Panc1 (cell line): Measurements from ENCODE around the gene TTC34. TPM values are rescaled to one million over a fixed set of nuclear protein-coding genes. Genes with fewer than 3 reads are reported as not detected.
"Not testable (repeated sequence)": the region's sequence is repeated elsewhere in the genome, so short reads cannot be mapped to it uniquely, and the experiment has no call there.

Experiments
- ATAC-seq: fragments of 200-7000 bp; cut with Tn5 transposase; 2 replicates; pipeline ENCODE4 v1.9.1; 2020; ENCODE audit warnings: mild to moderate bottlenecking, moderate library complexity
- BruUV-seq: library from RNA; stranded (reverse); fragments of 400-500 nt; replicated peaks from 2 replicates; lab custom pipeline; 2021; lab: Mats Ljungman, UMichigan
- CTCF ChIA-PET: fragments of 300-600 bp; sonication (Branson Sonifier 250); formaldehyde crosslinking; loops from one replicate; lab custom pipeline; 2022; ENCODE audit warnings: antibody characterized with exemption; lab: Charles Lee
- POLR2A ChIA-PET: fragments of 300-600 bp; sonication (Branson Sonifier 250); formaldehyde crosslinking; loops from one replicate; lab custom pipeline; 2022; ENCODE audit warnings: antibody characterized with exemption; lab: Charles Lee
- DNase-seq: peaks from one replicate; pipeline ENCODE4 v3.0.0-alpha.2; 2010; ENCODE audit warnings: low read depth, low spot score
- H3K27ac ChIP-seq: 2 replicates; pipeline ENCODE4 v1.5.1; 2011; ENCODE audit warnings: mild to moderate bottlenecking, low read length, inconsistent platforms
- H3K27me3 ChIP-seq: fragments of 200-500 bp; sonication (Bioruptor generic); 2 replicates; pipeline ENCODE4 v1.6.0; 2014; ENCODE audit warnings: low read length, inconsistent platforms; ENCODE audit not compliant: control insufficient read depth, insufficient read depth
- H3K36me3 ChIP-seq: fragments of 200-500 bp; sonication (Bioruptor generic); 2 replicates; pipeline ENCODE4 v1.5.1; 2014; ENCODE audit warnings: inconsistent platforms, mild to moderate bottlenecking, low read length, moderate library complexity; ENCODE audit not compliant: control insufficient read depth, insufficient read depth
- H3K4me1 ChIP-seq: 2 replicates; pipeline ENCODE4 v1.5.1; 2011; ENCODE audit warnings: inconsistent platforms, mild to moderate bottlenecking, low read length, moderate library complexity; ENCODE audit not compliant: control insufficient read depth, insufficient read depth
- H3K4me3 ChIP-seq, 2 experiments: 2 replicates each; pipeline ENCODE4 v1.5.1; 2011 to 2012; ENCODE audit warnings: low read depth in 2 of 2, low read length in 2 of 2, mild to moderate bottlenecking in 2 of 2, inconsistent platforms in 1 of 2, moderate library complexity in 1 of 2
- H3K9me3 ChIP-seq: fragments of 200-500 bp; sonication (Bioruptor generic); 2 replicates; pipeline ENCODE4 v1.5.1; 2014; ENCODE audit warnings: low read depth, mild to moderate bottlenecking, inconsistent platforms, low read length, moderate library complexity; ENCODE audit not compliant: control insufficient read depth, insufficient read depth
- POLR2AphosphoS5 ChIP-seq: IDR thresholded peaks from 2 replicates; pipeline ENCODE4 v1.6.1; 2012; ENCODE audit warnings: mild to moderate bottlenecking, low read depth, low read length, moderate library complexity
- SIN3A ChIP-seq: IDR thresholded peaks from 2 replicates; pipeline ENCODE4 v1.6.1; 2012; ENCODE audit warnings: low read depth, mild to moderate bottlenecking, low read length, moderate library complexity, borderline replicate concordance; ENCODE audit not compliant: insufficient read depth
- TCF7L2 ChIP-seq: IDR thresholded peaks from 2 replicates; pipeline ENCODE4 v1.6.1; 2011; ENCODE audit warnings: mild to moderate bottlenecking, low read depth, low read length, inconsistent platforms
- in situ Hi-C: cut with HindIII; loops from 2 replicates; pipeline ENCODE4 v1.10.0; 2016; ENCODE audit warnings: low sequenced_read_pairs, low pct_unique_long_range_greater_than_20kb
- intact Hi-C: fragments of 100-400 bp; cut with micrococcal nuclease; formaldehyde crosslinking; loops from one replicate; pipeline ENCODE4 v1.10.0; 2022; ENCODE audit not compliant: unreplicated experiment
- total RNA-seq: library from RNA; stranded (reverse); gene quantifications from one replicate; pipeline ENCODE4 v1.2.1, GENCODE V29; 2021; ENCODE audit not compliant: unreplicated experiment
- TF ChIP-seq, protein P1 (sequence below): fragments of 450-650 bp; IDR thresholded peaks from 2 replicates; pipeline ENCODE4 v1.5.1; 2017; ENCODE audit warnings: mild to moderate bottlenecking
- TF ChIP-seq, protein P2 (sequence below), 2 experiments: IDR thresholded peaks; 2 replicates each; pipeline ENCODE4 v1.6.1; 2011 to 2012; ENCODE audit warnings: low read depth in 2 of 2, control low read depth in 1 of 2, low read length in 1 of 2, mild to moderate bottlenecking in 1 of 2, moderate library complexity in 1 of 2; ENCODE audit not compliant: insufficient read depth in 1 of 2

The TTC34 gene
- total RNA-seq, 1 experiment from 2014 or later, result 1.5 TPM

DNA sequence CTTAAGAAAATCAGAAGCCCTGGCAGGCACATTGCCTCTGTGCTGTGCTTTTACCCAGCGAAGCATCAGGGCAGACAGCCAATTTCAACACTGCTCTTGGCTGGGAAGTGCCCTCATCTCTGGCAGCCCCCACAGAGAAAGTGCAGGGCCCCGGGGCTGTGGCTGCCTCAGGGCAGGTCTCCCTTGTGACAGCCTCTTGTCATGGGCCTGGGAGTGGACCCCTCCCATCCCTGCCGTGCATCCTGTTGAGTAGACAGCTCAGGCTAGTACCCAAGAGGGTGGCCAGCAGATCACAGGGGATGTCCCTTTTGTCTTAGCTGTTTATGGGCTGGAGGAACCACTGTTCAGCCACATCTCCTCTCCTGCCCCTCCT lies 23.3 kb downstream of the TTC34 start:
- peaks cover 6% of the 10 kb centered on the region for H3K27me3 ChIP-seq

DNA sequence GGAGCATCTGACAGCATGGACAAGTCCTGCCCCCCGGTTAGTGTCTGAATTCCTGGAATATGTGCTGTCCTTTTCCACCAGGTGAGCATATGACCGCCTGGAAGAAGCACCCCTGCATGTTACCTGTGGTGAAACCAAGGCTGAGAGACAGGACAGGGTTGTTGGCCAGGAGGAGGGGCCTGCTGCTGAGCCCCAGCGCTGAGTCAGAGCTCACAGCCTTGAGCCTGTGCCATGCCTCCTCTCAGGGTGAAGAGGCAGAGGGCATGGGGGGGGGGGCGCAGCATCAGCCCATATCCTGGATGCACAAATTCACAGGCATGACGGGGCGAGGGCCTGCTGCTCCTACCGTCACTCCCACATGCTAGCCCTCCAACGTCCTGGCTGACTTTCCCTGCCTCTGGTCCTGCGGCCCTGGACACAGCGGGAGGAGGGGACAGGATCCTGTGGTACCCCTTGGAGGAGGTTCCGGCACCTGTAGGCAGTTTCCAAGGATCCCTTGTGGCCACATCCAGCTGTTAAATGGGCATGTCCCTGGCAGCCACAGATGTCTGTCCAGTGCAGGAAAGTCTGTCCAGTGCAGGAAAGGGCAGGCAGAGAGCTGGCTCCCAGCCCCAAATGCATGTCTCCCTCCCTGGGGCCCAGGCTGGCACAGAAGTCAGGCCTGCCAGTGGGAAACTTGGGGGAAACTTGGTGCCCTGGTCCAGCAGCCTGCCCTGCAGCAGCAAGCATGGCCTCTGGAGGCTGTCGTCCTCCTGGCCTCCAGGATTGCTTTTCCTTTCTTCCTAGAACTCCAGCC lies 23.9 kb downstream of the TTC34 start:
- in situ Hi-C loops (no loop called here), intact Hi-C loops (no loop called here)
- no peak for DNase-seq
- BruUV-seq, result no TSS peak
- POLR2A ChIA-PET, result no interaction called here
- no peaks in the 10 kb centered on the region for H3K9me3 ChIP-seq
- H3K4me3 ChIP-seq, result no peak overlapping the region
- peaks cover 6% of the 10 kb centered on the region for H3K27me3 ChIP-seq
- CTCF ChIA-PET, result interaction anchor here (0.6 kb wide), 1 partner anchor 481 kb away, joined by 4 read pairs; no protein-coding TSS in a partner anchor
- no peaks in the 10 kb centered on the region for H3K36me3 ChIP-seq
- H3K27ac ChIP-seq, result no peak overlapping the region
- no peak for TF ChIP-seq POLR2AphosphoS5
- no peak for TF ChIP-seq TCF7L2
- TF ChIP-seq SIN3A, result no peak
- TF ChIP-seq, protein P1, sequence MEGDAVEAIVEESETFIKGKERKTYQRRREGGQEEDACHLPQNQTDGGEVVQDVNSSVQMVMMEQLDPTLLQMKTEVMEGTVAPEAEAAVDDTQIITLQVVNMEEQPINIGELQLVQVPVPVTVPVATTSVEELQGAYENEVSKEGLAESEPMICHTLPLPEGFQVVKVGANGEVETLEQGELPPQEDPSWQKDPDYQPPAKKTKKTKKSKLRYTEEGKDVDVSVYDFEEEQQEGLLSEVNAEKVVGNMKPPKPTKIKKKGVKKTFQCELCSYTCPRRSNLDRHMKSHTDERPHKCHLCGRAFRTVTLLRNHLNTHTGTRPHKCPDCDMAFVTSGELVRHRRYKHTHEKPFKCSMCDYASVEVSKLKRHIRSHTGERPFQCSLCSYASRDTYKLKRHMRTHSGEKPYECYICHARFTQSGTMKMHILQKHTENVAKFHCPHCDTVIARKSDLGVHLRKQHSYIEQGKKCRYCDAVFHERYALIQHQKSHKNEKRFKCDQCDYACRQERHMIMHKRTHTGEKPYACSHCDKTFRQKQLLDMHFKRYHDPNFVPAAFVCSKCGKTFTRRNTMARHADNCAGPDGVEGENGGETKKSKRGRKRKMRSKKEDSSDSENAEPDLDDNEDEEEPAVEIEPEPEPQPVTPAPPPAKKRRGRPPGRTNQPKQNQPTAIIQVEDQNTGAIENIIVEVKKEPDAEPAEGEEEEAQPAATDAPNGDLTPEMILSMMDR, result no peak
- TF ChIP-seq, protein P2, sequence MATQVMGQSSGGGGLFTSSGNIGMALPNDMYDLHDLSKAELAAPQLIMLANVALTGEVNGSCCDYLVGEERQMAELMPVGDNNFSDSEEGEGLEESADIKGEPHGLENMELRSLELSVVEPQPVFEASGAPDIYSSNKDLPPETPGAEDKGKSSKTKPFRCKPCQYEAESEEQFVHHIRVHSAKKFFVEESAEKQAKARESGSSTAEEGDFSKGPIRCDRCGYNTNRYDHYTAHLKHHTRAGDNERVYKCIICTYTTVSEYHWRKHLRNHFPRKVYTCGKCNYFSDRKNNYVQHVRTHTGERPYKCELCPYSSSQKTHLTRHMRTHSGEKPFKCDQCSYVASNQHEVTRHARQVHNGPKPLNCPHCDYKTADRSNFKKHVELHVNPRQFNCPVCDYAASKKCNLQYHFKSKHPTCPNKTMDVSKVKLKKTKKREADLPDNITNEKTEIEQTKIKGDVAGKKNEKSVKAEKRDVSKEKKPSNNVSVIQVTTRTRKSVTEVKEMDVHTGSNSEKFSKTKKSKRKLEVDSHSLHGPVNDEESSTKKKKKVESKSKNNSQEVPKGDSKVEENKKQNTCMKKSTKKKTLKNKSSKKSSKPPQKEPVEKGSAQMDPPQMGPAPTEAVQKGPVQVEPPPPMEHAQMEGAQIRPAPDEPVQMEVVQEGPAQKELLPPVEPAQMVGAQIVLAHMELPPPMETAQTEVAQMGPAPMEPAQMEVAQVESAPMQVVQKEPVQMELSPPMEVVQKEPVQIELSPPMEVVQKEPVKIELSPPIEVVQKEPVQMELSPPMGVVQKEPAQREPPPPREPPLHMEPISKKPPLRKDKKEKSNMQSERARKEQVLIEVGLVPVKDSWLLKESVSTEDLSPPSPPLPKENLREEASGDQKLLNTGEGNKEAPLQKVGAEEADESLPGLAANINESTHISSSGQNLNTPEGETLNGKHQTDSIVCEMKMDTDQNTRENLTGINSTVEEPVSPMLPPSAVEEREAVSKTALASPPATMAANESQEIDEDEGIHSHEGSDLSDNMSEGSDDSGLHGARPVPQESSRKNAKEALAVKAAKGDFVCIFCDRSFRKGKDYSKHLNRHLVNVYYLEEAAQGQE (IDR thresholded peaks at IDR 0.05; ENCODE audit: insufficient read depth in 1 of 2, low read depth in 2 of 2, low read length in 1 of 2), result no peak
- no peaks in the 10 kb centered on the region for H3K4me1 ChIP-seq
- ATAC-seq, result peak; percentile 90

More for the DNA sequence above, 23.3 kb downstream of the TTC34 start:
- H3K9me3 ChIP-seq, result no peaks in the 10 kb centered on the region
- CTCF ChIA-PET, result interaction anchor here (0.6 kb wide), 1 partner anchor 482 kb away, joined by 4 read pairs; no protein-coding TSS in a partner anchor
- in situ Hi-C loops (no loop called here), intact Hi-C loops (no loop called here)
- DNase-seq (no peak), ATAC-seq (peak; percentile 70)
- no peaks in the 10 kb centered on the region for H3K4me1 ChIP-seq
- POLR2A ChIA-PET, result no interaction called here
- H3K27ac ChIP-seq, result no peak overlapping the region
- TF ChIP-seq POLR2AphosphoS5 (no peak), SIN3A (no peak)
- H3K4me3 ChIP-seq, result no peak overlapping the region
- H3K36me3 ChIP-seq, result no peaks in the 10 kb centered on the region
- no TSS peak for BruUV-seq

GRCh38 chr1:2775333-2775732 lies 26.2 kb downstream of the TTC34 start:
- intact Hi-C loops, BruUV-seq: not testable (repeated sequence)

GRCh38 chr1:2768052-2768451 lies 33.4 kb downstream of the TTC34 start:
- ATAC-seq, H3K4me3 ChIP-seq, H3K27ac ChIP-seq, H3K27me3 ChIP-seq, intact Hi-C loops, H3K4me1 ChIP-seq, H3K9me3 ChIP-seq, DNase-seq, CTCF ChIA-PET, in situ Hi-C loops, POLR2A ChIA-PET, H3K36me3 ChIP-seq, BruUV-seq: not testable (repeated sequence)

More at GRCh38 chr1:2775333-2775732, 26.2 kb downstream of the TTC34 start:
- H3K4me3 ChIP-seq, POLR2A ChIA-PET, DNase-seq, H3K4me1 ChIP-seq, H3K27ac ChIP-seq, H3K9me3 ChIP-seq, ATAC-seq, H3K27me3 ChIP-seq, in situ Hi-C loops, H3K36me3 ChIP-seq, CTCF ChIA-PET: not testable (repeated sequence)

DNA sequence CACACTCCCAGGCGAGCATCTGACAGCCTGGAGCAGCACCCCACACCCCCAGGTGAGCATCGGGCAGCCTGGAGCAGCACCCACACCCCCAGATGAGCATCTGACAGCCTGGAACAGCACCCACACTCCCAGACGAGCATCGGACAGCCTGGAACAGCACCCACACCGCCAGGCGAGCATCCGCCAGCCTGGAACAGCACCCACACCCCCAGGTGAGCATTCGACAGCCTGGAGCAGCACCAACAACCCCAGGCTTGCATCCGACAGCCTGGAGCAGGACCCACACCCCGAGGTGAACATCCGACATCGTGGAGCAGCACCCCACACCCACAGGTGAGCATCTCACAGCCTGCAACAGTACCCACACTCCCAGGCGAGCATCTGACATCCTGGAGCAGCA lies 42.1 kb downstream of the TTC34 start:
- BruUV-seq, H3K27me3 ChIP-seq, CTCF ChIA-PET, POLR2A ChIA-PET, H3K27ac ChIP-seq, DNase-seq, intact Hi-C loops, H3K9me3 ChIP-seq, H3K36me3 ChIP-seq, H3K4me3 ChIP-seq, H3K4me1 ChIP-seq, ATAC-seq, in situ Hi-C loops: not testable (repeated sequence)
